Panc1 (cell line): ENCODE results near the gene CBL.

Experiments used
- POLR2AphosphoS5 ChIP-seq: IDR thresholded peaks from 2 replicates; pipeline ENCODE4 v1.6.1; 2012; ENCODE audit warnings: mild to moderate bottlenecking, low read depth, low read length, moderate library complexity
- SIN3A ChIP-seq: IDR thresholded peaks from 2 replicates; pipeline ENCODE4 v1.6.1; 2012; ENCODE audit warnings: low read depth, mild to moderate bottlenecking, low read length, moderate library complexity, borderline replicate concordance; ENCODE audit not compliant: insufficient read depth
- TF ChIP-seq, protein P1 (sequence below): fragments of 450-650 bp; IDR thresholded peaks from 2 replicates; pipeline ENCODE4 v1.5.1; 2017; ENCODE audit warnings: mild to moderate bottlenecking
- TF ChIP-seq, protein P2 (sequence below), 2 experiments: IDR thresholded peaks; 2 replicates each; pipeline ENCODE4 v1.6.1; 2011 to 2012; ENCODE audit warnings: low read depth in 2 of 2, control low read depth in 1 of 2, low read length in 1 of 2, mild to moderate bottlenecking in 1 of 2, moderate library complexity in 1 of 2; ENCODE audit not compliant: insufficient read depth in 1 of 2

DNA sequence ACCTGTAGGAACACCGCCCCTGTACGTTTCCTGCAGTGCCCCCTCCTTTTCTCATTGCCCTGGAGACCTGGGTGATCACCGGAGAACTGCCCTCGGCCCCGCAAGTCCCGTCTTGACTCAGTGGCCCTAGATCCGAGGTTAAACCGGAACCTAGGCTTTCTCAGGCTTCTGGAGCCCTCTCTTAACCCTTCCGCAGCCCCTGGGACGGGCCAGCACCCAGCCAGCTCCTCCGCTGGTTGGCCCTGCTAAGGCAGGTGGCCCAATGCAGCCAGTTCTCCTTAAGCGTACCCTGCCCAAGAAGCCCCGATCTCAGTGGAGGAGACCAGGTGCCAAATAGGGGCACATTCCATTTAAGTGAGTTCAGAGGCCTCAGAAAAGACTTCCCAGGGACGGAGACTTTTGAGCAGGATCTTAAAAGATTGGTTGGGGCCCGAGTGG is 36.8 kb upstream of the CBL start:
- TF ChIP-seq, protein P1, sequence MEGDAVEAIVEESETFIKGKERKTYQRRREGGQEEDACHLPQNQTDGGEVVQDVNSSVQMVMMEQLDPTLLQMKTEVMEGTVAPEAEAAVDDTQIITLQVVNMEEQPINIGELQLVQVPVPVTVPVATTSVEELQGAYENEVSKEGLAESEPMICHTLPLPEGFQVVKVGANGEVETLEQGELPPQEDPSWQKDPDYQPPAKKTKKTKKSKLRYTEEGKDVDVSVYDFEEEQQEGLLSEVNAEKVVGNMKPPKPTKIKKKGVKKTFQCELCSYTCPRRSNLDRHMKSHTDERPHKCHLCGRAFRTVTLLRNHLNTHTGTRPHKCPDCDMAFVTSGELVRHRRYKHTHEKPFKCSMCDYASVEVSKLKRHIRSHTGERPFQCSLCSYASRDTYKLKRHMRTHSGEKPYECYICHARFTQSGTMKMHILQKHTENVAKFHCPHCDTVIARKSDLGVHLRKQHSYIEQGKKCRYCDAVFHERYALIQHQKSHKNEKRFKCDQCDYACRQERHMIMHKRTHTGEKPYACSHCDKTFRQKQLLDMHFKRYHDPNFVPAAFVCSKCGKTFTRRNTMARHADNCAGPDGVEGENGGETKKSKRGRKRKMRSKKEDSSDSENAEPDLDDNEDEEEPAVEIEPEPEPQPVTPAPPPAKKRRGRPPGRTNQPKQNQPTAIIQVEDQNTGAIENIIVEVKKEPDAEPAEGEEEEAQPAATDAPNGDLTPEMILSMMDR: no peak
- TF ChIP-seq POLR2AphosphoS5 (no peak), SIN3A (no peak)
- TF ChIP-seq, protein P2, sequence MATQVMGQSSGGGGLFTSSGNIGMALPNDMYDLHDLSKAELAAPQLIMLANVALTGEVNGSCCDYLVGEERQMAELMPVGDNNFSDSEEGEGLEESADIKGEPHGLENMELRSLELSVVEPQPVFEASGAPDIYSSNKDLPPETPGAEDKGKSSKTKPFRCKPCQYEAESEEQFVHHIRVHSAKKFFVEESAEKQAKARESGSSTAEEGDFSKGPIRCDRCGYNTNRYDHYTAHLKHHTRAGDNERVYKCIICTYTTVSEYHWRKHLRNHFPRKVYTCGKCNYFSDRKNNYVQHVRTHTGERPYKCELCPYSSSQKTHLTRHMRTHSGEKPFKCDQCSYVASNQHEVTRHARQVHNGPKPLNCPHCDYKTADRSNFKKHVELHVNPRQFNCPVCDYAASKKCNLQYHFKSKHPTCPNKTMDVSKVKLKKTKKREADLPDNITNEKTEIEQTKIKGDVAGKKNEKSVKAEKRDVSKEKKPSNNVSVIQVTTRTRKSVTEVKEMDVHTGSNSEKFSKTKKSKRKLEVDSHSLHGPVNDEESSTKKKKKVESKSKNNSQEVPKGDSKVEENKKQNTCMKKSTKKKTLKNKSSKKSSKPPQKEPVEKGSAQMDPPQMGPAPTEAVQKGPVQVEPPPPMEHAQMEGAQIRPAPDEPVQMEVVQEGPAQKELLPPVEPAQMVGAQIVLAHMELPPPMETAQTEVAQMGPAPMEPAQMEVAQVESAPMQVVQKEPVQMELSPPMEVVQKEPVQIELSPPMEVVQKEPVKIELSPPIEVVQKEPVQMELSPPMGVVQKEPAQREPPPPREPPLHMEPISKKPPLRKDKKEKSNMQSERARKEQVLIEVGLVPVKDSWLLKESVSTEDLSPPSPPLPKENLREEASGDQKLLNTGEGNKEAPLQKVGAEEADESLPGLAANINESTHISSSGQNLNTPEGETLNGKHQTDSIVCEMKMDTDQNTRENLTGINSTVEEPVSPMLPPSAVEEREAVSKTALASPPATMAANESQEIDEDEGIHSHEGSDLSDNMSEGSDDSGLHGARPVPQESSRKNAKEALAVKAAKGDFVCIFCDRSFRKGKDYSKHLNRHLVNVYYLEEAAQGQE (IDR thresholded peaks at IDR 0.05; ENCODE audit: insufficient read depth in 1 of 2, low read depth in 2 of 2, low read length in 1 of 2): no peak
